K562 (cell line): ENCODE results near the gene UBE2V1. TPM values are rescaled to one million over a fixed set of nuclear protein-coding genes. Genes with fewer than 3 reads are reported as not detected.
A peak's percentile ranks its signal among the peaks of the same experiment; 100 is the strongest.

ENCODE experiments used
- CREM ChIP-seq: IDR thresholded peaks from 2 replicates; pipeline ENCODE4 v1.6.1; 2014; ENCODE audit warnings: antibody characterized with exemption, low read depth
- DPF2 ChIP-seq: fragments of 450-650 bp; IDR thresholded peaks from 2 replicates; pipeline ENCODE4 v1.6.1; 2016
- HMG20A ChIP-seq: fragments of 450-650 bp; formaldehyde crosslinking; conservative IDR thresholded peaks from 2 replicates; pipeline ENCODE4 v1.4.0; 2020; ENCODE audit warnings: mild to moderate bottlenecking, mixed read lengths
- HNRNPH1 ChIP-seq: fragments of 200-400 bp; formaldehyde crosslinking; optimal IDR thresholded peaks from 2 replicates; pipeline ENCODE3; 2017; ENCODE audit warnings: low read depth, mild to moderate bottlenecking, low read length, moderate library complexity
- NCOA4 ChIP-seq: fragments of 450-650 bp; IDR thresholded peaks from 2 replicates; pipeline ENCODE4 v1.6.1; 2018; ENCODE audit warnings: mild to moderate bottlenecking; ENCODE audit not compliant: partially characterized antibody
- POLR3A ChIP-seq: IDR thresholded peaks from 2 replicates; pipeline ENCODE4 v1.6.1; 2011; ENCODE audit warnings: borderline replicate concordance, mild to moderate bottlenecking, moderate library complexity; ENCODE audit not compliant: insufficient read length, insufficient read depth; ENCODE audit errors: extremely low read depth
- RUNX1 ChIP-seq: sonication (generic); IDR thresholded peaks from 2 replicates; pipeline ENCODE4 v1.6.1; 2016; ENCODE audit warnings: antibody characterized with exemption, low read depth
- SMAD1 ChIP-seq: fragments of 150-350 bp; IDR thresholded peaks from 2 replicates; pipeline ENCODE4 v1.6.1; 2014; ENCODE audit warnings: low read length, low read depth; ENCODE audit not compliant: partially characterized antibody
- SMAD2 ChIP-seq: fragments of 150-350 bp; IDR thresholded peaks from 2 replicates; pipeline ENCODE4 v1.6.1; 2014; ENCODE audit warnings: low read depth, mild to moderate bottlenecking, low read length
- SMARCA4 ChIP-seq: fragments of 450-650 bp; IDR thresholded peaks from 2 replicates; pipeline ENCODE4 v1.6.1; 2016
- SMARCE1 ChIP-seq: fragments of 450-650 bp; IDR thresholded peaks from 2 replicates; pipeline ENCODE4 v1.7.1; 2016; ENCODE audit warnings: mild to moderate bottlenecking
- TAF15 ChIP-seq: fragments of 200-400 bp; formaldehyde crosslinking; IDR thresholded peaks from 2 replicates; pipeline ENCODE4 v1.6.1; 2017; ENCODE audit warnings: mild to moderate bottlenecking, low read depth, low read length, moderate library complexity
- THRAP3 ChIP-seq: fragments of 450-650 bp; IDR thresholded peaks from 2 replicates; pipeline ENCODE4 v1.6.1; 2016; ENCODE audit warnings: mild to moderate bottlenecking, inconsistent platforms, borderline replicate concordance
- ZBTB7A ChIP-seq: IDR thresholded peaks from 2 replicates; pipeline ENCODE4 v1.6.1; 2011; ENCODE audit warnings: low read depth, mild to moderate bottlenecking, low read length, moderate library complexity, borderline replicate concordance; ENCODE audit not compliant: control insufficient read depth
- ZKSCAN3 ChIP-seq: fragments of 250-450 bp; sonication (Bioruptor Pico); IDR thresholded peaks from 2 replicates; pipeline ENCODE4 v1.4.0; 2020
- ZNF311 ChIP-seq: fragments of 250-450 bp; sonication (Bioruptor Pico); IDR thresholded peaks from 2 replicates; pipeline ENCODE4 v1.4.0; 2020; ENCODE audit warnings: mild to moderate bottlenecking, moderate library complexity
- ZNF551 ChIP-seq: fragments of 250-450 bp; sonication (Bioruptor Pico); IDR thresholded peaks from 2 replicates; pipeline ENCODE4 v1.5.0; 2021; ENCODE audit warnings: mild to moderate bottlenecking, moderate library complexity
- ZNF830 ChIP-seq: fragments of 250-450 bp; sonication (Bioruptor Pico); IDR thresholded peaks from 2 replicates; pipeline ENCODE4 v1.5.0; 2021; ENCODE audit warnings: mild to moderate bottlenecking
- polyA plus RNA-seq, 8 experiments: library from polyadenylated mRNA; depleted of rRNA in 4 of 8; stranded (reverse) in 5 of 8; unstranded in 3 of 8; fragments of >200 nt; fragmentation: Nextera tagmentation in 2 of 8; fragmentation: Illumina TruSeq in 1 of 8; extraction: Ambion mirVana in 2 of 8; extraction: Trizol in 1 of 8; gene quantifications; 2 replicates each; pipeline versions ENCODE4 v1.2.1 to v1.2.3, GENCODE V29; 2011 to 2014; ENCODE audit warnings: inconsistent platforms in 1 of 8, missing spikeins in 1 of 8
- total RNA-seq, 7 experiments: library from RNA; depleted of rRNA in 6 of 7; stranded (reverse); fragments of >200 nt in 6 of 7; fragmentation: Illumina TruSeq in 2 of 7; extraction: Trizol in 2 of 7; gene quantifications; 2 replicates each; pipeline versions ENCODE4 v1.2.1 to v1.2.3, GENCODE V29; 2011 to 2021; ENCODE audit warnings: low replicate concordance in 1 of 7
- TF ChIP-seq, protein P1 (sequence below): sonication (generic); formaldehyde crosslinking; IDR thresholded peaks from 2 replicates; pipeline ENCODE4 v1.8.0; 2022; ENCODE audit warnings: mild to moderate bottlenecking, missing genetic modification reagents
- TF ChIP-seq, protein P2 (sequence below), 3 experiments: fragments of 200-800 bp in 1 of 3; fragments of 250-450 bp in 1 of 3; fragments of 450-650 bp in 1 of 3; sonication (Bioruptor Pico) in 1 of 3; sonication (Bioruptor generic) in 1 of 3; formaldehyde crosslinking in 1 of 3; IDR thresholded peaks; 2 replicates each; pipeline versions ENCODE4 v1.6.1 to v1.8.0; 2016 to 2022; ENCODE audit warnings: mild to moderate bottlenecking in 2 of 3, missing genetic modification characterization in 2 of 3, missing compliant biosample characterization in 1 of 3, moderate library complexity in 1 of 3
- TF ChIP-seq, protein P3 (sequence below): fragments of 450-650 bp; formaldehyde crosslinking; IDR thresholded peaks from 2 replicates; pipeline ENCODE4 v1.4.0; 2020; ENCODE audit warnings: mild to moderate bottlenecking, moderate library complexity

The UBE2V1 gene
- total and polyA plus RNA-seq, 9 of the 15 experiments (the other 6 are each of a cell fraction or from before 2014, with no cell fraction given) = 93.0 to 357 (median 119) TPM

DNA sequence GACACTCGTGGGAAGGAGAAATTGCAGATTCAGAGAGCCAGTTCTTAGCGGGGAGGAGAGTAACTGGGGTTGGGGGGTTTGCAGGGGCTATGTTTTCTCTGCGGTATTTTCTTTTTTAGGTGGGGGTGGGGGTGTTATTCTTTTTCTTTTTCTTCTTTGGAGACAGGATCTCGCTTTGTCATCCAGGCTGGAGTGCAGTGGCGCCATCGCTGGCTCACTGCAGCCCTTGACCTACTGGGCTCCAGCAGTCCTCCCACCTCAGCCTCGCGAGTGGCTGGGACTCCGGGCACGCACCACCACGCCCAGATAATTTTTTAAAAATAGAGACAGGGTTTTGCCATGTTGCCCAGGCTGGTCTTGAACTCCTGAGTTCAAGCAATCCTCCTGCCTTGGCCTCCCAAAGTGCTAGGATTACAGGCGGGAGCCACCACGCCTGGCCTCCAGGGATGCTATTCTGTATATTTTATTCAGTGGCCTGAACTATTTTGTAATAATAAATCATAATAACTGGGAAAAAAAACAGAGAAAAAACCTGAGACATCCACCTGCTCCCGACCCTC is 57.3 kb downstream of the UBE2V1 start (continued):
- no peak for TF ChIP-seq TAF15
- TF ChIP-seq, protein P1, sequence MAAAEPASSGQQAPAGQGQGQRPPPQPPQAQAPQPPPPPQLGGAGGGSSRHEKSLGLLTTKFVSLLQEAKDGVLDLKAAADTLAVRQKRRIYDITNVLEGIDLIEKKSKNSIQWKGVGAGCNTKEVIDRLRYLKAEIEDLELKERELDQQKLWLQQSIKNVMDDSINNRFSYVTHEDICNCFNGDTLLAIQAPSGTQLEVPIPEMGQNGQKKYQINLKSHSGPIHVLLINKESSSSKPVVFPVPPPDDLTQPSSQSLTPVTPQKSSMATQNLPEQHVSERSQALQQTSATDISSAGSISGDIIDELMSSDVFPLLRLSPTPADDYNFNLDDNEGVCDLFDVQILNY (CRISPR knock-in tag) = no peak
- TF ChIP-seq, protein P2, sequence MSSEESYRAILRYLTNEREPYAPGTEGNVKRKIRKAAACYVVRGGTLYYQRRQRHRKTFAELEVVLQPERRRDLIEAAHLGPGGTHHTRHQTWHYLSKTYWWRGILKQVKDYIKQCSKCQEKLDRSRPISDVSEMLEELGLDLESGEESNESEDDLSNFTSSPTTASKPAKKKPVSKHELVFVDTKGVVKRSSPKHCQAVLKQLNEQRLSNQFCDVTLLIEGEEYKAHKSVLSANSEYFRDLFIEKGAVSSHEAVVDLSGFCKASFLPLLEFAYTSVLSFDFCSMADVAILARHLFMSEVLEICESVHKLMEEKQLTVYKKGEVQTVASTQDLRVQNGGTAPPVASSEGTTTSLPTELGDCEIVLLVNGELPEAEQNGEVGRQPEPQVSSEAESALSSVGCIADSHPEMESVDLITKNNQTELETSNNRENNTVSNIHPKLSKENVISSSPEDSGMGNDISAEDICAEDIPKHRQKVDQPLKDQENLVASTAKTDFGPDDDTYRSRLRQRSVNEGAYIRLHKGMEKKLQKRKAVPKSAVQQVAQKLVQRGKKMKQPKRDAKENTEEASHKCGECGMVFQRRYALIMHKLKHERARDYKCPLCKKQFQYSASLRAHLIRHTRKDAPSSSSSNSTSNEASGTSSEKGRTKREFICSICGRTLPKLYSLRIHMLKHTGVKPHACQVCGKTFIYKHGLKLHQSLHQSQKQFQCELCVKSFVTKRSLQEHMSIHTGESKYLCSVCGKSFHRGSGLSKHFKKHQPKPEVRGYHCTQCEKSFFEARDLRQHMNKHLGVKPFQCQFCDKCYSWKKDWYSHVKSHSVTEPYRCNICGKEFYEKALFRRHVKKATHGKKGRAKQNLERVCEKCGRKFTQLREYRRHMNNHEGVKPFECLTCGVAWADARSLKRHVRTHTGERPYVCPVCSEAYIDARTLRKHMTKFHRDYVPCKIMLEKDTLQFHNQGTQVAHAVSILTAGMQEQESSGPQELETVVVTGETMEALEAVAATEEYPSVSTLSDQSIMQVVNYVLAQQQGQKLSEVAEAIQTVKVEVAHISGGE (CRISPR knock-in tag; IDR thresholded peaks at IDR 0.05) = no peak
- TF ChIP-seq SMARCA4 = 0 out of 2 replicates have a peak, but pooled peaks have one; percentile 44
- no peak for TF ChIP-seq SMAD2
- TF ChIP-seq, protein P3, sequence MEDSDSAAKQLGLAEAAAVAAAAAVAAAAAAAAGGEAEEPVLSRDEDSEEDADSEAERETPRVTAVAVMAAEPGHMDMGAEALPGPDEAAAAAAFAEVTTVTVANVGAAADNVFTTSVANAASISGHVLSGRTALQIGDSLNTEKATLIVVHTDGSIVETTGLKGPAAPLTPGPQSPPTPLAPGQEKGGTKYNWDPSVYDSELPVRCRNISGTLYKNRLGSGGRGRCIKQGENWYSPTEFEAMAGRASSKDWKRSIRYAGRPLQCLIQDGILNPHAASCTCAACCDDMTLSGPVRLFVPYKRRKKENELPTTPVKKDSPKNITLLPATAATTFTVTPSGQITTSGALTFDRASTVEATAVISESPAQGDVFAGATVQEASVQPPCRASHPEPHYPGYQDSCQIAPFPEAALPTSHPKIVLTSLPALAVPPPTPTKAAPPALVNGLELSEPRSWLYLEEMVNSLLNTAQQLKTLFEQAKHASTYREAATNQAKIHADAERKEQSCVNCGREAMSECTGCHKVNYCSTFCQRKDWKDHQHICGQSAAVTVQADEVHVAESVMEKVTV (CRISPR knock-in tag) = no peak
- TF ChIP-seq ZKSCAN3 = no peak
- no peak for TF ChIP-seq ZNF830 (CRISPR knock-in tag)
- no peak for TF ChIP-seq ZNF311
- TF ChIP-seq DPF2 = peak; percentile 41; the same call in 1 of the 2 replicates
- TF ChIP-seq SMARCE1 = peak; percentile 58; the same call in 1 of the 2 replicates
- TF ChIP-seq CREM = 0 out of 2 replicates have a peak, but pooled peaks have one; percentile 15
- no peak for TF ChIP-seq SMAD1
- no peak for TF ChIP-seq HMG20A
- no peak for TF ChIP-seq POLR3A
- no peak for TF ChIP-seq ZNF551 (CRISPR knock-in tag)
- TF ChIP-seq NCOA4 = no peak
- TF ChIP-seq RUNX1 = no peak
- TF ChIP-seq THRAP3 = no peak
- no peak for TF ChIP-seq ZBTB7A
- TF ChIP-seq HNRNPH1 = no peak
